ENCODE results near the gene PTPDC1.

PTPDC1 gene

GRCh38 chr9:94140418-94140780, 56.1 kb downstream of the PTPDC1 start:
- Histone ChIP-seq H3K4me1 (ENCODE audit: control insufficient read depth in 1 of 2, insufficient read depth in 1 of 2, low read depth in 1 of 2, low read length in 1 of 2) (peaks cover 0 to under 1% of the 10 kb centered on the region in 2 experiments), H3K27me3 (no peaks in the 10 kb centered on the region), H3K4me3 (ENCODE audit: low read depth in 1 of 2, low read length in 1 of 2) (no peak overlapping the region), H3K9me3 (no peaks in the 10 kb centered on the region), H3K27ac (no peak overlapping the region), H3K36me3 (no peaks in the 10 kb centered on the region)
- TF ChIP-seq CTCF (IDR thresholded peaks at IDR 0.05) = no peak

GRCh38 chr9:94140791-94141790, 56.8 kb downstream of the PTPDC1 start:
- no peaks in the 10 kb centered on the region for H3K4me1 ChIP-seq (ENCODE audit: control insufficient read depth in 1 of 2, insufficient read depth in 1 of 2, low read depth in 1 of 2, low read length in 1 of 2)
- H3K4me3 ChIP-seq (ENCODE audit: low read depth in 1 of 2, low read length in 1 of 2) = no peak overlapping the region
- H3K27me3 ChIP-seq = no peaks in the 10 kb centered on the region
- H3K36me3 ChIP-seq = no peaks in the 10 kb centered on the region
- H3K27ac ChIP-seq = no peak overlapping the region
- no peaks in the 10 kb centered on the region for H3K9me3 ChIP-seq
- TF ChIP-seq CTCF (IDR thresholded peaks at IDR 0.05) = no peak

GRCh38 chr9:94142353-94142752, 58.1 kb downstream of the PTPDC1 start:
- no peak for TF ChIP-seq CTCF (IDR thresholded peaks at IDR 0.05)
- H3K4me1 ChIP-seq (ENCODE audit: control insufficient read depth in 1 of 2, insufficient read depth in 1 of 2, low read depth in 1 of 2, low read length in 1 of 2) = no peaks in the 10 kb centered on the region

GRCh38 chr9:94144394-94144793, 60.1 kb downstream of the PTPDC1 start:
- H3K36me3 ChIP-seq = no peaks in the 10 kb centered on the region
- no peak overlapping the region for H3K27ac ChIP-seq
- no peaks in the 10 kb centered on the region for H3K9me3 ChIP-seq
- H3K4me3 ChIP-seq (ENCODE audit: low read depth in 1 of 2, low read length in 1 of 2) = no peak overlapping the region
- no peaks in the 10 kb centered on the region for H3K4me1 ChIP-seq (ENCODE audit: control insufficient read depth in 1 of 2, insufficient read depth in 1 of 2, low read depth in 1 of 2, low read length in 1 of 2)
- no peaks in the 10 kb centered on the region for H3K27me3 ChIP-seq
- no peak for TF ChIP-seq CTCF (IDR thresholded peaks at IDR 0.05)

More at GRCh38 chr9:94142353-94142752, 58.1 kb downstream of the PTPDC1 start:
- no peak overlapping the region for H3K4me3 ChIP-seq (ENCODE audit: low read depth in 1 of 2, low read length in 1 of 2)
- no peaks in the 10 kb centered on the region for H3K27me3 ChIP-seq
- H3K27ac ChIP-seq = no peak overlapping the region
- no peaks in the 10 kb centered on the region for H3K9me3 ChIP-seq
- no peaks in the 10 kb centered on the region for H3K36me3 ChIP-seq

- Histone ChIP-seq H3K27ac (no peak overlapping the region), H3K36me3 (no peaks in the 10 kb centered on the region), H3K9me3 (no peaks in the 10 kb centered on the region), H3K4me3 (ENCODE audit: low read depth in 1 of 2, low read length in 1 of 2) (no peak overlapping the region), H3K4me1 (ENCODE audit: control insufficient read depth in 1 of 2, insufficient read depth in 1 of 2, low read depth in 1 of 2, low read length in 1 of 2) (no peaks in the 10 kb centered on the region), H3K27me3 (no peaks in the 10 kb centered on the region)
- TF ChIP-seq CTCF (IDR thresholded peaks at IDR 0.05) = no peak
Measured at GRCh38 chr9:94145640-94146039, 61.4 kb downstream of the PTPDC1 start.

All from neutrophil (primary cell).